H9 (cell line): ENCODE results near the gene RALGAPA1. TPM values are rescaled to one million over a fixed set of nuclear protein-coding genes. Genes with fewer than 3 reads are reported as not detected.

Experiments
- DNase-seq: peaks from one replicate; pipeline ENCODE4 v3.0.0-alpha.2; 2017
- H2AFZ ChIP-seq: one replicate; pipeline ENCODE4 v1.6.1; 2013; ENCODE audit warnings: mild to moderate bottlenecking, low read length, control low read depth, moderate library complexity
- H2AK5ac ChIP-seq: 2 replicates; pipeline ENCODE4 v1.6.1; 2013; ENCODE audit warnings: low read length, control low read depth, mixed read lengths; ENCODE audit not compliant: insufficient read length
- H2BK120ac ChIP-seq: one replicate; pipeline ENCODE4 v1.6.1; 2013; ENCODE audit warnings: low read depth, mild to moderate bottlenecking, low read length, control low read depth, inconsistent platforms; ENCODE audit not compliant: poor library complexity, severe bottlenecking
- H2BK12ac ChIP-seq: 2 replicates; pipeline ENCODE4 v1.6.1; 2013; ENCODE audit warnings: low read length, control low read depth, mixed read lengths, low read depth; ENCODE audit not compliant: insufficient read length
- H2BK15ac ChIP-seq: 2 replicates; pipeline ENCODE4 v1.6.1; 2013; ENCODE audit warnings: low read depth, low read length, control low read depth
- H2BK20ac ChIP-seq: one replicate; pipeline ENCODE4 v1.6.1; 2013; ENCODE audit warnings: low read depth, mild to moderate bottlenecking, low read length, control low read depth, inconsistent platforms; ENCODE audit not compliant: poor library complexity, severe bottlenecking
- H2BK5ac ChIP-seq: 2 replicates; pipeline ENCODE4 v1.6.1; 2013; ENCODE audit warnings: low read length, control low read depth, mixed read lengths; ENCODE audit not compliant: insufficient read length
- H3K14ac ChIP-seq: 2 replicates; pipeline ENCODE4 v1.6.1; 2013; ENCODE audit warnings: low read length, control low read depth; ENCODE audit not compliant: insufficient read depth
- H3K18ac ChIP-seq: 2 replicates; pipeline ENCODE4 v1.6.1; 2013; ENCODE audit warnings: low read depth, mild to moderate bottlenecking, mixed read lengths, low read length, control low read depth; ENCODE audit not compliant: insufficient read length
- H3K23ac ChIP-seq: 2 replicates; pipeline ENCODE4 v1.6.1; 2013; ENCODE audit warnings: low read length, control low read depth, mixed read lengths, low read depth; ENCODE audit not compliant: insufficient read length
- H3K23me2 ChIP-seq: 2 replicates; pipeline ENCODE4 v1.6.1; 2013; ENCODE audit warnings: low read depth, mild to moderate bottlenecking, mixed read lengths, low read length, control low read depth; ENCODE audit not compliant: insufficient read length, poor library complexity, severe bottlenecking
- H3K27ac ChIP-seq: 2 replicates; pipeline ENCODE4 v1.5.1; 2013; ENCODE audit warnings: low read length, control low read depth, mixed read lengths, low read depth; ENCODE audit not compliant: insufficient read length
- H3K27me3 ChIP-seq: 2 replicates; pipeline ENCODE4 v1.6.1; 2013; ENCODE audit warnings: low read length, control low read depth, inconsistent platforms; ENCODE audit not compliant: insufficient read depth
- H3K4ac ChIP-seq: 2 replicates; pipeline ENCODE4 v1.6.1; 2013; ENCODE audit warnings: low read depth, mild to moderate bottlenecking, control low read depth, inconsistent platforms, low read length, moderate library complexity
- H3K4me1 ChIP-seq: 2 replicates; pipeline ENCODE4 v1.6.1; 2013; ENCODE audit warnings: low read length, control low read depth, inconsistent platforms; ENCODE audit not compliant: insufficient read depth
- H3K4me2 ChIP-seq: 2 replicates; pipeline ENCODE4 v1.6.1; 2013; ENCODE audit warnings: low read length, control low read depth, mixed read lengths; ENCODE audit not compliant: insufficient read length, insufficient read depth
- H3K56ac ChIP-seq: 2 replicates; pipeline ENCODE4 v1.6.1; 2013; ENCODE audit warnings: low read depth, mild to moderate bottlenecking, mixed read lengths, low read length, control low read depth; ENCODE audit not compliant: insufficient read length
- H3K79me1 ChIP-seq: 2 replicates; pipeline ENCODE4 v1.6.1; 2013; ENCODE audit warnings: low read depth, mild to moderate bottlenecking, moderate library complexity, low read length, control low read depth, inconsistent platforms; ENCODE audit not compliant: insufficient read depth, poor library complexity, severe bottlenecking
- H3K79me2 ChIP-seq: 2 replicates; pipeline ENCODE4 v1.6.1; 2013; ENCODE audit warnings: low read length, control low read depth, inconsistent platforms; ENCODE audit not compliant: insufficient read depth
- H3K9ac ChIP-seq: 2 replicates; pipeline ENCODE4 v1.6.1; 2013; ENCODE audit warnings: low read length, control low read depth, mixed read lengths; ENCODE audit not compliant: insufficient read length; ENCODE audit errors: extremely low read depth
- H3K9me3 ChIP-seq: one replicate; pipeline ENCODE4 v1.6.1; 2013; ENCODE audit warnings: low read depth, low read length, inconsistent platforms; ENCODE audit not compliant: control insufficient read depth
- H3T11ph ChIP-seq: one replicate; pipeline ENCODE4 v1.6.1; 2013; ENCODE audit warnings: mild to moderate bottlenecking, low read length, control low read depth, inconsistent platforms
- H4K20me1 ChIP-seq: one replicate; pipeline ENCODE4 v1.6.1; 2013; ENCODE audit not compliant: control insufficient read depth, insufficient read length, insufficient read depth
- H4K5ac ChIP-seq: 2 replicates; pipeline ENCODE4 v1.6.1; 2013; ENCODE audit warnings: low read depth, mild to moderate bottlenecking, mixed read lengths, low read length, control low read depth; ENCODE audit not compliant: insufficient read length
- H4K8ac ChIP-seq: replicated peaks from 2 replicates; pipeline ENCODE4 v1.6.1; 2013; ENCODE audit warnings: low read length, control low read depth, mixed read lengths, low read depth; ENCODE audit not compliant: insufficient read length
- H4K91ac ChIP-seq: 2 replicates; pipeline ENCODE4 v1.6.1; 2013; ENCODE audit warnings: low read depth, mild to moderate bottlenecking, moderate library complexity, mixed read lengths, low read length, control low read depth; ENCODE audit not compliant: insufficient read length
- H3K27ac Mint-ChIP-seq, 3 experiments: 2 replicates in 2 of 3; 3 replicates in 1 of 3; pipeline ENCODE4 v1.8.0; 2020 to 2021; ENCODE audit warnings: mixed read lengths in 3 of 3, mild to moderate bottlenecking in 1 of 3, moderate library complexity in 1 of 3
- H3K27me3 Mint-ChIP-seq: 2 replicates; pipeline ENCODE4 v1.8.0; 2021; ENCODE audit warnings: low read depth, mild to moderate bottlenecking, moderate library complexity, mixed read lengths
- H3K36me3 Mint-ChIP-seq, 3 experiments: 2 replicates in 2 of 3; 3 replicates in 1 of 3; pipeline ENCODE4 v1.8.0; 2020 to 2021; ENCODE audit warnings: low read depth in 3 of 3, mixed read lengths in 3 of 3; ENCODE audit not compliant: insufficient read depth in 1 of 3
- H3K4me1 Mint-ChIP-seq, 2 experiments: 2 replicates each; pipeline ENCODE4 v1.8.0; 2020; ENCODE audit warnings: mixed read lengths in 2 of 2
- H3K4me3 Mint-ChIP-seq, 2 experiments: 2 replicates in 1 of 2; 3 replicates in 1 of 2; pipeline ENCODE4 v1.8.0; 2020 to 2021; ENCODE audit warnings: mild to moderate bottlenecking in 2 of 2, mixed read lengths in 2 of 2, moderate library complexity in 1 of 2
- H3K9me3 Mint-ChIP-seq, 2 experiments: 2 replicates in 1 of 2; 3 replicates in 1 of 2; pipeline ENCODE4 v1.8.0; 2020; ENCODE audit warnings: mild to moderate bottlenecking in 2 of 2, mixed read lengths in 2 of 2, moderate library complexity in 1 of 2
- CTCF ChIP-seq: fragments of 200-600 bp; sonication (generic); conservative IDR thresholded peaks from 3 replicates; pipeline ENCODE4 v1.8.0; 2021; ENCODE audit warnings: antibody characterized with exemption, mild to moderate bottlenecking
- WGBS: extraction: QIAGEN DNeasy Blood & Tissue Kit; methylation state at CpG from one replicate; pipeline ENCODE4 v1.1.7; 2013; ENCODE audit warnings: missing lambda C conversion rate, low lambda C conversion rate, mixed read lengths; ENCODE audit not compliant: insufficient read length; ENCODE audit errors: extremely low coverage; 5-methylcytosine and 5-hydroxymethylcytosine counted together
- total RNA-seq: library from RNA; stranded (reverse); gene quantifications from 2 replicates; pipeline ENCODE4 v1.2.1, GENCODE V29; 2021

Gene RALGAPA1
- total RNA-seq, 1 experiment from 2014 or later = 29.8 TPM

GRCh38 chr14:35786856-35787255 is 22.2 kb downstream of the RALGAPA1 start:
- Histone ChIP-seq H3K79me2 (no peaks in the 10 kb centered on the region; the same call in 1 of the 2 replicates), H4K91ac (no peak overlapping the region), H2BK5ac (no peak overlapping the region), H3K9me3 (no peaks in the 10 kb centered on the region), H2BK12ac (no peak overlapping the region), H3K23me2 (no peaks in the 10 kb centered on the region), H4K8ac (no peak overlapping the region), H2BK20ac (no peak overlapping the region), H3K9ac (no peak overlapping the region), H4K20me1 (no peaks in the 10 kb centered on the region), H3K14ac (no peak overlapping the region), H2AK5ac (no peak overlapping the region), H3K79me1 (no peaks in the 10 kb centered on the region), H3K23ac (no peak overlapping the region), H3K56ac (no peak overlapping the region), H4K5ac (no peak overlapping the region), H2BK120ac (no peak overlapping the region), H3T11ph (no peak overlapping the region), H3K4me2 (no peak overlapping the region), H2BK15ac (no peak overlapping the region), H3K18ac (no peak overlapping the region), H3K4ac (no peak overlapping the region), H3K4me1 (no peaks in the 10 kb centered on the region), H2AFZ (no peak overlapping the region), H3K27me3 (no peaks in the 10 kb centered on the region), H3K27ac (no peak overlapping the region)
- Mint-ChIP-seq H3K4me1 (no peaks in the 10 kb centered on the region), H3K27ac (peak overlapping the region in 1 of 3 experiments; percentile 21; a peak in 1 of 7 replicates), H3K9me3 (peaks cover 0 to 1% of the 10 kb centered on the region in 2 experiments; a peak in 1 of 5 replicates), H3K4me3 (no peak overlapping the region), H3K27me3 (no peaks in the 10 kb centered on the region), H3K36me3 (0 out of 7 replicates have a peak, but pooled peaks cover 0 to 3% (median 0%) of the 10 kb centered on the region in 3 experiments)
- no CpG with 5 or more reads among the region's 2 CpGs for WGBS
- DNase-seq = no peak
- no peak for TF ChIP-seq CTCF
